Mesendoderm (in vitro differentiated cells): ENCODE results near the gene DCAF7.

Experiments used
- DNase-seq: peaks from one replicate; pipeline ENCODE4 v3.0.0; 2013
- H2AK5ac ChIP-seq: 2 replicates; pipeline ENCODE4 v1.6.1; 2013; ENCODE audit warnings: low read length, inconsistent platforms
- H2BK120ac ChIP-seq: 2 replicates; pipeline ENCODE4 v1.6.1; 2013; ENCODE audit warnings: low read depth, mild to moderate bottlenecking, low read length, moderate library complexity, mixed read lengths
- H2BK15ac ChIP-seq: replicated peaks from 2 replicates; pipeline ENCODE4 v1.6.1; 2013; ENCODE audit warnings: low read depth, mild to moderate bottlenecking, moderate library complexity
- H2BK5ac ChIP-seq: 2 replicates; pipeline ENCODE4 v1.6.1; 2013; ENCODE audit warnings: low read length, inconsistent platforms
- H3K18ac ChIP-seq: 2 replicates; pipeline ENCODE4 v1.6.1; 2013; ENCODE audit warnings: mild to moderate bottlenecking, low read length, mixed read lengths
- H3K23ac ChIP-seq: one replicate; pipeline ENCODE4 v1.6.1; 2013; ENCODE audit warnings: low read length
- H3K27ac ChIP-seq: 2 replicates; pipeline ENCODE4 v1.5.1; 2013; ENCODE audit warnings: low read depth, mild to moderate bottlenecking, inconsistent platforms, low read length, moderate library complexity
- H3K27me3 ChIP-seq: 2 replicates; pipeline ENCODE4 v1.6.1; 2013; ENCODE audit warnings: low read length, control low read depth, mild to moderate bottlenecking, inconsistent platforms; ENCODE audit not compliant: insufficient read depth, poor library complexity
- H3K36me3 ChIP-seq: 2 replicates; pipeline ENCODE4 v1.6.1; 2013; ENCODE audit warnings: low read length, inconsistent platforms; ENCODE audit not compliant: control insufficient read depth, insufficient read depth
- H3K4ac ChIP-seq: one replicate; pipeline ENCODE4 v1.6.1; 2013; ENCODE audit warnings: low read depth, mild to moderate bottlenecking, low read length, moderate library complexity
- H3K4me1 ChIP-seq: 2 replicates; pipeline ENCODE4 v1.6.1; 2013; ENCODE audit warnings: low read depth, low read length, inconsistent platforms; ENCODE audit not compliant: control insufficient read depth
- H3K4me2 ChIP-seq: 2 replicates; pipeline ENCODE4 v1.6.1; 2013; ENCODE audit warnings: low read length
- H3K4me3 ChIP-seq: 2 replicates; pipeline ENCODE4 v1.5.1; 2013; ENCODE audit warnings: mild to moderate bottlenecking, low read length
- H3K56ac ChIP-seq: one replicate; pipeline ENCODE4 v1.6.1; 2013; ENCODE audit warnings: low read length
- H3K79me1 ChIP-seq: 2 replicates; pipeline ENCODE4 v1.6.1; 2013; ENCODE audit warnings: low read length, inconsistent platforms
- H3K79me2 ChIP-seq: 2 replicates; pipeline ENCODE4 v1.6.1; 2013; ENCODE audit warnings: mild to moderate bottlenecking, low read length; ENCODE audit not compliant: control insufficient read depth, insufficient read depth
- H3K9ac ChIP-seq: 2 replicates; pipeline ENCODE4 v1.6.1; 2013; ENCODE audit warnings: low read length, inconsistent platforms
- H4K5ac ChIP-seq: one replicate; pipeline ENCODE4 v1.6.1; 2013; ENCODE audit warnings: low read length
- H4K8ac ChIP-seq: one replicate; pipeline ENCODE4 v1.6.1; 2013; ENCODE audit warnings: low read depth, mild to moderate bottlenecking, control low read depth, low read length, moderate library complexity
- WGBS: extraction: QIAGEN DNeasy Blood & Tissue Kit; methylation state at CpG from one replicate; pipeline ENCODE4 v1.1.7; 2013; ENCODE audit warnings: low lambda C conversion rate, missing lambda C conversion rate; ENCODE audit not compliant: insufficient coverage; ENCODE audit errors: extremely low coverage; 5-methylcytosine and 5-hydroxymethylcytosine counted together

The DCAF7 gene

DNA sequence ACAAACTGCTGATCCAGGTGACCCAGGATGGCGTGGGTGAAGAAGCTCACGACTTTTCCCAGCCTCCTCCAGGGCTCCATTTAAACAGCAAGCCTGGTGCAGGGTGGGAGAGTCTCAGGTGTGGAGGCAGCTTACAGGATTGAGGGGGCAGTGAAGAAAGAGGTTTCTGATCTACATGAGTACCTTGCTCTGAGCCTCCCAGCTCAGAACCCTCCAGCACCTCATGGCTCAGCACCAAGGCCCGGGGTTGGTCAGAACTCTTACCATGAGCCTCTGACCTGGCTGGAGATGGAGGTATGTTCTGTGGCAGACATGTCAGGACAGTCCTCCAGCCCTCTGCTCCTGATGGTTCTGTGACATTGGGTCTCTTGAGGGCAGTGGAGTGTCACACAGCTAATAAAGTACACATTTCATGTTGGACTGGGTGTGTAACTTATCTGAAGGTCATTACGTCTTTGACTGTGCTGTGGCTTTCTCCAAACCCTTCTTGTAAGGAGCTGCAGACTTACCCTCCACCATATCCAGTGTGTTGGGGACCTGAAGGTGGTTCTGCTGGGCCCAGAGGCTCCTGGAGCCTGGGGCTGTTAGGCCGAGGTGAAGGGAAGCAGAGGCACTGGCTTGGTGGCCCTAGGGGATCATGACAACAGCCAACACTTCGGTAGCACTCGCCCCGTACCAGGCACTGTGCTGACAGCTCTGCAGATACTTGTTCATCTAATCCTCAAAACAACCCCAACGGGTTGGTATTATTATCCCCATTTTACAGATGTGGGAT is 3.8 kb upstream of the DCAF7 start:
- H3K36me3 ChIP-seq, result no peaks in the 10 kb centered on the region
- H3K27ac ChIP-seq, result no peak overlapping the region
- no peak overlapping the region for H3K23ac ChIP-seq
- no peak overlapping the region for H3K4ac ChIP-seq
- no peak overlapping the region for H3K4me3 ChIP-seq
- no peak overlapping the region for H2BK15ac ChIP-seq
- no peak for DNase-seq
- no peaks in the 10 kb centered on the region for H3K4me1 ChIP-seq
- H3K79me2 ChIP-seq, result peaks cover 6% of the 10 kb centered on the region
- no peak overlapping the region for H2BK5ac ChIP-seq
- no peak overlapping the region for H2AK5ac ChIP-seq
- no peak overlapping the region for H3K56ac ChIP-seq
- H2BK120ac ChIP-seq, result no peak overlapping the region
- H3K79me1 ChIP-seq, result peaks cover 3% of the 10 kb centered on the region
- H3K27me3 ChIP-seq, result no peaks in the 10 kb centered on the region
- no peak overlapping the region for H4K5ac ChIP-seq
- H3K18ac ChIP-seq, result no peak overlapping the region
- no peak overlapping the region for H4K8ac ChIP-seq
- no peak overlapping the region for H3K9ac ChIP-seq
- WGBS, result no CpG with 5 or more reads among the region's 9 CpGs
- H3K4me2 ChIP-seq, result no peak overlapping the region

DNA sequence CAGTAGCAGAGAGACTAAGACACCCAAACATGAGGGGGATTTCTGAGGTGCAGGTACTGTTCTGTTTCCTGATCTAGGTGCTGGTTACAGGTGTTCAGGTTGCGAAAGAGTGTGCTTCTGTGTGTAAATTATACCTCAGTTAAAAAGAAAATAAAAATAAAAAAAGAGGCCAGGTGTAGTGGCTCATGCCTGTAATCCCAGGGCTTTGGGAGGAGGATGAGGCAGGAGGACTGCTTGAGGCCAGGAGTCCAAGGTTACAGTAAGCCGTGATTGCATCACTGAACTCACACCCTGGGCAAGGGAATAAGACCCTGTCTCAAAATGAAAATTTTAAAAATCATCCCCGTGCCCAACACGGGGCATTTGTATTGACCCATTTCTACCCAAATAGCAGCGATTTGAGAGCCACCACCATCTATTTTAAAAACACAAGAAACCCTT is 3.2 kb upstream of the DCAF7 start:
- Histone ChIP-seq H3K9ac (no peak overlapping the region), H3K4me3 (no peak overlapping the region), H2BK5ac (no peak overlapping the region), H3K79me1 (peaks cover 3% of the 10 kb centered on the region), H3K4ac (no peak overlapping the region), H4K5ac (no peak overlapping the region), H3K27ac (no peak overlapping the region), H4K8ac (no peak overlapping the region), H2BK15ac (no peak overlapping the region), H3K18ac (no peak overlapping the region), H2AK5ac (no peak overlapping the region), H3K27me3 (no peaks in the 10 kb centered on the region), H3K4me2 (no peak overlapping the region), H3K56ac (no peak overlapping the region), H3K79me2 (peaks cover 11% of the 10 kb centered on the region), H3K4me1 (no peaks in the 10 kb centered on the region), H3K23ac (no peak overlapping the region), H2BK120ac (no peak overlapping the region), H3K36me3 (no peaks in the 10 kb centered on the region)
- WGBS, result no CpG with 5 or more reads among the region's 5 CpGs
- no peak for DNase-seq

DNA sequence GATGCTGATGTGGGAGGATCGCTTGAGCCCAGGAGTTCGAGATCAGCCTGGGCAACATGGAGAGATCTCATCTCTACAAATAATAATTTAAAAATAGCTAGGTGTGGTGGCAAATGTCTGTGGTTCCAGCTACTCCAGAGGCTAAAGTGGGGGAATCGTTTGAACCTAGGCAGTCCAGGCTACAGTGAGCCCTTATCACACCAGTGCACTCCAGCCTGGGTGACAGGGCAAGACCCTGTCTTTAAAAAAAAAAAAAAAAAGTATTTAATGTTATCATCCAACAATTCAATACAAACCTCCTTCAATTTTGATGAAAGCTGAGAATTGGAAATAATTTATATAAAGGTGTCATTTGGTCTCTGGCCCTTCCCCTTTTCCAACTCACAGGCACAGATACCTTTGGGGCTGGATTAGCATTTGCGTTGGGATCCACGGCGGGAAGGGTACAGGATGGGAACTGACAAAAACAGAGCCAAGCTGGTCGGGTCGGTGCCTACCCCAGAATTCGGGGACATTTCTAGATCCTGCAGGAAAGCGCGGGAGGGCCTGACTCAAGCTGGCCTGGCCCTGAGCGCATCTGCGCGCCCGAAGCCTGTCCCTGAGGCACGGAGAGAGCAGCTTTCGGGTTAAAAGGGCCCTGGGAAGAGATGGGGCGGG is 860 bp upstream of the DCAF7 start:
- Histone ChIP-seq H3K4me2 (peak overlapping the region; percentile 39), H3K18ac (peak overlapping the region; percentile 55), H2AK5ac (no peak overlapping the region), H3K4me1 (peaks cover 3% of the 10 kb centered on the region), H2BK15ac (no peak overlapping the region), H4K8ac (no peak overlapping the region), H3K9ac (peak overlapping the region; percentile 86), H2BK5ac (no peak overlapping the region), H3K79me2 (peaks cover 31% of the 10 kb centered on the region), H3K79me1 (peaks cover 15% of the 10 kb centered on the region), H3K36me3 (no peaks in the 10 kb centered on the region), H3K4ac (peak overlapping the region; percentile 17), H3K23ac (no peak overlapping the region), H3K56ac (peak overlapping the region; percentile 92), H3K4me3 (peak overlapping the region; percentile 55), H2BK120ac (no peak overlapping the region), H3K27ac (peak overlapping the region; percentile 49), H4K5ac (no peak overlapping the region), H3K27me3 (no peaks in the 10 kb centered on the region)
- no CpG with 5 or more reads among the region's 18 CpGs for WGBS
- no peak for DNase-seq

DNA sequence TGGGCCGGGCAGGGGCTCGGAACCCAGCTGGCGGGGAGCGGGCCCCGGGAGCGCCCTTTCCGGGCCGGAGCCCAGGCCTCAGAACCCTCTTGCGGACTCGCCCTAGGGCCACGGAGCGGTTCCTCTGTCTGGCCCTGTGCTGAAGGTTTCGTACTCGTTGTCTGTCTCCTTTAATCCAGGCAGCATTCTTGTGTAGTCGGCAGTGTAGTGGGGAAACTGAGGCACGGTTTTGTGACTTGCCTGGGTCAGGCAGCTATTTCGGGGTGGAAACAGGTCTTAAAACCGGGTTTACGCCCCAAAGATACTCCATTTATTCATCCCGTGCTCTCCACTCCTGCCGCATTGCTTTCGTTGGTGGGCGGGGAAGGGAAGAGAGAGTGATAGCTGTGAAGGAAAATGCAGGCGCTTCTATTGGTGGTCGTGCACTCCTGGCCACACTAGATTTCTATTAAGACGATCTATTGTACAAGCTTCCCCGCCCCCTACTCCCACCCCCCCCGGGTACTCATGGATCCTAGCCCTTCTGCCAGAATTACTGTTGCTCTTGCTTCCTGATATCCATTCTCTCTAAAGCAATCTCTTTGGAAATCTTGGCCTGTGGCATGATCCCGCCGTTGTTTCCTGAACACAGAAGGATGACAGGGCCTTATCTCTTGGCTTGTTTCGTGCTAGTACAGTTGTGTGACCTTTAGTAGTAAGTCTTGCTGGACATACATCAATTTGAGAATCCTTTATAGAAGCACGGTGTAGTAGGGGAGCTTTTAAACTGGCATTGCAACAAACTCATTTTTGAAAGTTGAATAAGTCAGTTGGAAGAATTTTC is 751 bp downstream of the DCAF7 start:
- H2BK15ac ChIP-seq, result no peak overlapping the region
- peak; percentile 65 for DNase-seq
- no peak overlapping the region for H4K5ac ChIP-seq
- peaks cover 1% of the 10 kb centered on the region for H3K36me3 ChIP-seq
- peak overlapping the region; percentile 55 for H2BK5ac ChIP-seq
- peak overlapping the region; percentile 83 for H3K4me2 ChIP-seq
- peaks cover 20% of the 10 kb centered on the region for H3K79me1 ChIP-seq
- H3K4me1 ChIP-seq, result peaks cover 3% of the 10 kb centered on the region
- peak overlapping the region; percentile 96 for H3K4me3 ChIP-seq
- peaks cover 44% of the 10 kb centered on the region for H3K79me2 ChIP-seq
- H3K18ac ChIP-seq, result peak overlapping the region; percentile 22
- peak overlapping the region; percentile 87 for H3K23ac ChIP-seq
- no peak overlapping the region for H2AK5ac ChIP-seq
- peak overlapping the region; percentile 58 for H4K8ac ChIP-seq
- H3K56ac ChIP-seq, result peak overlapping the region; percentile 93
- H3K4ac ChIP-seq, result peak overlapping the region; percentile 70
- H3K9ac ChIP-seq, result peak overlapping the region; percentile 86
- peak overlapping the region; percentile 74 for H3K27ac ChIP-seq
- no peak overlapping the region for H2BK120ac ChIP-seq
- no CpG with 5 or more reads among the region's 32 CpGs for WGBS
- no peaks in the 10 kb centered on the region for H3K27me3 ChIP-seq

GRCh38 chr17:63552211-63552610 is 1.9 kb downstream of the DCAF7 start:
- Histone ChIP-seq H3K4me3 (no peak overlapping the region), H3K4me2 (peak overlapping the region; percentile 62), H4K5ac (no peak overlapping the region), H2AK5ac (no peak overlapping the region), H3K9ac (peak overlapping the region; percentile 63), H3K23ac (no peak overlapping the region), H3K27me3 (no peaks in the 10 kb centered on the region), H3K56ac (peak overlapping the region; percentile 78), H3K27ac (no peak overlapping the region), H3K36me3 (peaks cover 1% of the 10 kb centered on the region), H3K4ac (no peak overlapping the region), H3K4me1 (peaks cover 3% of the 10 kb centered on the region), H4K8ac (no peak overlapping the region), H3K18ac (no peak overlapping the region), H3K79me2 (peaks cover 49% of the 10 kb centered on the region), H2BK5ac (no peak overlapping the region), H2BK15ac (no peak overlapping the region), H3K79me1 (peaks cover 21% of the 10 kb centered on the region), H2BK120ac (no peak overlapping the region)
- no peak for DNase-seq
- WGBS, result no CpG with 5 or more reads among the region's 6 CpGs
